Measurements from ENCODE around the gene MPP3.
A peak's percentile ranks its signal among the peaks of the same experiment; 100 is the strongest.

- TF ChIP-seq POLR2AphosphoS5 (IDR thresholded peaks at IDR 0.05; ENCODE audit: low read length) (no peak), ZNF592 (IDR thresholded peaks at IDR 0.05) (no peak), MYC (IDR thresholded peaks at IDR 0.05; ENCODE audit: insufficient read depth, insufficient read length, insufficient replicate concordance, low read length, severe bottlenecking) (no peak), CTCF (IDR thresholded peaks at IDR 0.05 in 2 of 3, conservative IDR thresholded peaks at IDR 0.05 in 1 of 3; ENCODE audit: control insufficient read depth in 2 of 3, extremely low read depth in 1 of 3, insufficient read depth in 1 of 3, low read depth in 3 of 3, low read length in 3 of 3) (peak in 2 of 3 experiments; percentile 7 to 11; a peak in 1 of 6 replicates), POLR2AphosphoS2 (IDR thresholded peaks at IDR 0.05; ENCODE audit: low read depth, low read length) (no peak), BHLHE40 (IDR thresholded peaks at IDR 0.05; ENCODE audit: borderline replicate concordance in 1 of 2, low read depth in 2 of 2, low read length in 1 of 2) (no peak), HDAC2 (IDR thresholded peaks at IDR 0.05) (no peak), EZH2 (IDR thresholded peaks at IDR 0.05; ENCODE audit: borderline replicate concordance, control insufficient read depth, low read depth, low read length) (no peak), MLLT1 (IDR thresholded peaks at IDR 0.05) (no peak), CBFB (IDR thresholded peaks at IDR 0.05; ENCODE audit: low read depth) (no peak), MAX (IDR thresholded peaks at IDR 0.05; ENCODE audit: low read depth, low read length) (no peak), CREB1 (IDR thresholded peaks at IDR 0.05; ENCODE audit: low read depth) (no peak), ELK1 (IDR thresholded peaks at IDR 0.05; ENCODE audit: low read depth, low read length) (no peak), BCLAF1 (IDR thresholded peaks at IDR 0.05) (no peak)
Measured at GRCh38 chr17:43840814-43841213, 7.9 kb upstream of the MPP3 start.

Measured in GM12878 (cell line).